Neural progenitor cell (in vitro differentiated cells): ENCODE data around the gene ZNF215. TPM values are rescaled to one million over a fixed set of nuclear protein-coding genes. Genes with fewer than 3 reads are reported as not detected.
"Not testable (repeated sequence)": the region's sequence is repeated elsewhere in the genome, so short reads cannot be mapped to it uniquely, and the experiment has no call there.

ENCODE experiments used
- DNase-seq: peaks from one replicate; pipeline ENCODE4 v3.0.0-alpha.2; 2016; ENCODE audit warnings: low spot score
- H2AFZ ChIP-seq: fragments of 200-600 bp; sonication (generic); replicated peaks from 2 replicates; pipeline ENCODE4 v1.6.1; 2016; ENCODE audit warnings: antibody characterized with exemption
- H3F3A ChIP-seq: fragments of 200-600 bp; sonication (generic); 2 replicates; pipeline ENCODE4 v1.6.1; 2016; ENCODE audit warnings: antibody characterized with exemption, low read depth
- H3K27ac ChIP-seq: fragments of 200-600 bp; sonication (generic); 2 replicates; pipeline ENCODE4 v1.5.1; 2016; ENCODE audit warnings: mild to moderate bottlenecking
- H3K27me3 ChIP-seq: fragments of 200-600 bp; sonication (generic); 2 replicates; pipeline ENCODE4 v1.6.1; 2016; ENCODE audit warnings: mild to moderate bottlenecking, moderate library complexity
- H3K36me3 ChIP-seq: fragments of 200-600 bp; sonication (generic); 2 replicates; pipeline ENCODE4 v1.5.1; 2016
- H3K4me1 ChIP-seq: fragments of 200-600 bp; sonication (generic); 2 replicates; pipeline ENCODE4 v1.6.1; 2016; ENCODE audit warnings: mixed run types
- H3K4me2 ChIP-seq: fragments of 200-600 bp; sonication (generic); 2 replicates; pipeline ENCODE4 v1.6.1; 2016
- H3K4me3 ChIP-seq: fragments of 200-600 bp; sonication (generic); 2 replicates; pipeline ENCODE4 v1.5.1; 2016
- H3K79me2 ChIP-seq: fragments of 200-600 bp; sonication (generic); 2 replicates; pipeline ENCODE4 v1.6.1; 2016; ENCODE audit warnings: low read depth
- H3K9ac ChIP-seq: fragments of 200-600 bp; sonication (generic); 2 replicates; pipeline ENCODE4 v1.6.1; 2016
- H3K9me3 ChIP-seq: fragments of 200-600 bp; sonication (generic); 2 replicates; pipeline ENCODE4 v1.5.1; 2016; ENCODE audit warnings: low read depth
- H4K20me1 ChIP-seq: fragments of 200-600 bp; sonication (generic); 2 replicates; pipeline ENCODE4 v1.6.1; 2016; ENCODE audit warnings: low read depth
- H3K27ac Mint-ChIP-seq: 3 replicates; pipeline ENCODE4 v1.8.0; 2021; ENCODE audit warnings: mixed read lengths
- H3K27me3 Mint-ChIP-seq: 2 replicates; pipeline ENCODE4 v1.8.0; 2022; ENCODE audit warnings: low read depth, mild to moderate bottlenecking, inconsistent platforms, moderate library complexity, mixed read lengths; ENCODE audit not compliant: insufficient read depth
- H3K36me3 Mint-ChIP-seq: 3 replicates; pipeline ENCODE4 v1.8.0; 2021; ENCODE audit warnings: mixed read lengths
- H3K4me1 Mint-ChIP-seq: 3 replicates; pipeline ENCODE4 v1.8.0; 2021; ENCODE audit warnings: mixed read lengths
- H3K4me3 Mint-ChIP-seq: 3 replicates; pipeline ENCODE4 v1.8.0; 2021; ENCODE audit warnings: mild to moderate bottlenecking, moderate library complexity, mixed read lengths
- H3K9me3 Mint-ChIP-seq: 3 replicates; pipeline ENCODE4 v1.8.0; 2020; ENCODE audit warnings: mixed read lengths
- CTCF ChIP-seq: fragments of 200-600 bp; sonication (generic); IDR thresholded peaks from 2 replicates; pipeline ENCODE4 v1.5.1; 2017; ENCODE audit warnings: antibody characterized with exemption, mild to moderate bottlenecking
- EZH2 ChIP-seq: fragments of 200-600 bp; sonication (generic); IDR thresholded peaks from 2 replicates; pipeline ENCODE4 v1.6.1; 2017; ENCODE audit warnings: antibody characterized with exemption, mild to moderate bottlenecking, moderate library complexity
- EZH2phosphoT487 ChIP-seq: fragments of 200-600 bp; sonication (generic); IDR thresholded peaks from 2 replicates; pipeline ENCODE4 v1.6.1; 2017; ENCODE audit warnings: antibody characterized with exemption
- total RNA-seq: library from RNA; depleted of rRNA; stranded (reverse); fragments of >200 nt; gene quantifications from 2 replicates; pipeline ENCODE4 v1.2.3, GENCODE V29; 2015; ENCODE audit warnings: low replicate concordance

Gene ZNF215
- 14.8 and 20.1 TPM in 2 replicates for total RNA-seq

- no peaks in the 10 kb centered on the region for H3K36me3 ChIP-seq
- H2AFZ ChIP-seq, result peak within 1 kb of the TSS; percentile 95
- peak within 1 kb of the TSS; percentile 64 for H3K27ac Mint-ChIP-seq
- H3K27me3 Mint-ChIP-seq, result no peaks in the 10 kb centered on the region
- peak within 1 kb of the TSS; percentile 21 for H3K9ac ChIP-seq
- no peaks in the 10 kb centered on the region for H3K27me3 ChIP-seq
- DNase-seq, result peak; percentile 92
- no peaks in the 10 kb centered on the region for H3K9me3 ChIP-seq
- H4K20me1 ChIP-seq, result no peaks in the 10 kb centered on the region
- H3K4me3 Mint-ChIP-seq, result peak within 1 kb of the TSS; percentile 96
- peak within 1 kb of the TSS; percentile 94 for H3K4me2 ChIP-seq
- H3K27ac ChIP-seq, result no peak within 1 kb of the TSS
- peaks cover 14% of the 10 kb centered on the region for H3K4me1 Mint-ChIP-seq
- no peaks in the 10 kb centered on the region for H3K9me3 Mint-ChIP-seq
- peak within 1 kb of the TSS; percentile 65 for H3K4me3 ChIP-seq
- peaks cover 19% of the 10 kb centered on the region for H3K79me2 ChIP-seq
- H3F3A ChIP-seq, result peaks cover 21% of the 10 kb centered on the region
- H3K4me1 ChIP-seq, result peaks cover 15% of the 10 kb centered on the region
- peaks cover 2% of the 10 kb centered on the region for H3K36me3 Mint-ChIP-seq
- TF ChIP-seq EZH2, result peak; percentile 35
- TF ChIP-seq CTCF, result no peak
These were observed at the start of gene ZNF215 for GRCh38 chr11:6926208-6927029. TSS of gene ZNF215 (plus strand) at chr11:6926426. CDS start at chr11:6932273, 5,847 bp downstream.

GRCh38 chr11:6876914-6877313 is 49.3 kb upstream of the ZNF215 start:
- H3K4me3 Mint-ChIP-seq, result no peak overlapping the region
- no peaks in the 10 kb centered on the region for H3K27me3 ChIP-seq
- no peak overlapping the region for H3K27ac Mint-ChIP-seq
- no peaks in the 10 kb centered on the region for H3K4me1 Mint-ChIP-seq
- no peak overlapping the region for H3K4me3 ChIP-seq
- no peaks in the 10 kb centered on the region for H3K79me2 ChIP-seq
- H2AFZ ChIP-seq, result no peak overlapping the region
- no peaks in the 10 kb centered on the region for H3K4me1 ChIP-seq
- H3K9ac ChIP-seq, result no peak overlapping the region
- no peak overlapping the region for H3K27ac ChIP-seq
- no peaks in the 10 kb centered on the region for H4K20me1 ChIP-seq
- H3K36me3 ChIP-seq, result no peaks in the 10 kb centered on the region
- no peaks in the 10 kb centered on the region for H3K9me3 Mint-ChIP-seq
- no peaks in the 10 kb centered on the region for H3K9me3 ChIP-seq
- DNase-seq, result no peak
- H3K27me3 Mint-ChIP-seq, result peaks cover 2% of the 10 kb centered on the region
- H3F3A ChIP-seq, result no peaks in the 10 kb centered on the region
- no peak overlapping the region for H3K4me2 ChIP-seq
- H3K36me3 Mint-ChIP-seq, result no peaks in the 10 kb centered on the region
- TF ChIP-seq EZH2 (no peak), EZH2phosphoT487 (no peak), CTCF (no peak)

- no peaks in the 10 kb centered on the region for H3K79me2 ChIP-seq
- Mint-ChIP-seq H3K36me3 (no peaks in the 10 kb centered on the region), H3K4me1 (no peaks in the 10 kb centered on the region), H3K27me3 (peaks cover 2% of the 10 kb centered on the region), H3K9me3 (no peaks in the 10 kb centered on the region), H3K4me3 (no peak overlapping the region), H3K27ac (no peak overlapping the region)
- no peak for TF ChIP-seq CTCF
- no peak for TF ChIP-seq EZH2
- no peak for TF ChIP-seq EZH2phosphoT487
- no peaks in the 10 kb centered on the region for H3K4me1 ChIP-seq
- no peaks in the 10 kb centered on the region for H3K36me3 ChIP-seq
- no peak overlapping the region for H3K9ac ChIP-seq
- H3K9me3 ChIP-seq, result no peaks in the 10 kb centered on the region
- H3K27me3 ChIP-seq, result no peaks in the 10 kb centered on the region
- H2AFZ ChIP-seq, result no peak overlapping the region
- DNase-seq, result no peak
- H3F3A ChIP-seq, result no peaks in the 10 kb centered on the region
- no peak overlapping the region for H3K4me2 ChIP-seq
- H4K20me1 ChIP-seq, result no peaks in the 10 kb centered on the region
- H3K4me3 ChIP-seq, result no peak overlapping the region
- no peak overlapping the region for H3K27ac ChIP-seq
These were observed 43.5 kb upstream of the ZNF215 start for GRCh38 chr11:6882751-6883150.

- not testable (repeated sequence) for H3K36me3 ChIP-seq, H3K4me1 ChIP-seq, H3K4me1 Mint-ChIP-seq, H3K9ac ChIP-seq, H3K4me2 ChIP-seq, H3F3A ChIP-seq, H3K27me3 ChIP-seq, H3K79me2 ChIP-seq, H3K27me3 Mint-ChIP-seq, H3K9me3 Mint-ChIP-seq, H3K9me3 ChIP-seq, H3K4me3 ChIP-seq, H4K20me1 ChIP-seq, DNase-seq, H2AFZ ChIP-seq, H3K36me3 Mint-ChIP-seq, H3K27ac Mint-ChIP-seq, H3K27ac ChIP-seq, H3K4me3 Mint-ChIP-seq
These were observed 38.5 kb upstream of the ZNF215 start for GRCh38 chr11:6887711-6888110.
